Thyroid gland (tissue), 4 donors: ENCODE measurements around the gene ZSCAN2. TPM values are rescaled to one million over a fixed set of nuclear protein-coding genes. Genes with fewer than 3 reads are reported as not detected.
A peak's percentile ranks its signal among the peaks of the same experiment; 100 is the strongest.

Source experiments
- DNase-seq, 2 donors: peaks; one replicate each; pipeline ENCODE4 v3.0.0-alpha.2; 2019
- H3K27ac ChIP-seq, 3 donors: fragments of 200-600 bp; sonication (generic); 1 replicate in 2 of 3; 2 replicates in 1 of 3; pipeline ENCODE4 v1.5.1; 2016 to 2019; ENCODE audit warnings: mild to moderate bottlenecking in 1 of 3, moderate library complexity in 1 of 3
- H3K27me3 ChIP-seq: fragments of 200-600 bp; sonication (generic); one replicate; pipeline ENCODE4 v1.5.1; 2019
- H3K36me3 ChIP-seq, 2 donors: fragments of 200-600 bp; sonication (generic); one replicate each; pipeline ENCODE4 v1.5.1; 2016 to 2019
- H3K4me1 ChIP-seq, 2 donors: fragments of 200-600 bp; sonication (generic); one replicate each; pipeline ENCODE4 v1.5.1; 2017 to 2019
- H3K4me3 ChIP-seq, 3 donors: fragments of 200-600 bp; sonication (generic); replicated peaks in 1 of 3; 1 replicate in 2 of 3; 2 replicates in 1 of 3; pipeline ENCODE4 v1.5.1; 2016; ENCODE audit warnings: mild to moderate bottlenecking in 1 of 3
- H3K9me3 ChIP-seq: fragments of 200-600 bp; sonication (generic); one replicate; pipeline ENCODE4 v1.5.1; 2017
- POLR2A ChIP-seq, 2 donors: fragments of 450-650 bp; IDR thresholded peaks; one replicate each; pipeline ENCODE4 v1.6.1; 2017; ENCODE audit warnings: antibody characterized with exemption in 2 of 2, mild to moderate bottlenecking in 2 of 2, moderate library complexity in 1 of 2
- WGBS, 2 donors: methylation state at CpG; one replicate each; pipeline ENCODE4 v1.1.5; 2017; 5-methylcytosine and 5-hydroxymethylcytosine counted together
- intact Hi-C: fragments of 100-400 bp; cut with DNase I; formaldehyde crosslinking; loops from one replicate; pipeline ENCODE4 v1.15.1; 2023
- total RNA-seq, 4 donors: library from RNA; depleted of rRNA; stranded (reverse); fragments of >200 nt; gene quantifications; one replicate each; pipeline ENCODE4 v1.2.3, GENCODE V29; 2016
- TF ChIP-seq, protein P1 (sequence below), 6 experiments: fragments of 200-600 bp in 3 of 6; fragments of 450-650 bp in 3 of 6; sonication (generic) in 3 of 6; IDR thresholded peaks; one replicate each; pipeline ENCODE4 v1.5.1; 2016 to 2019; ENCODE audit warnings: antibody characterized with exemption in 6 of 6, mild to moderate bottlenecking in 2 of 6, inconsistent platforms in 1 of 6, moderate library complexity in 1 of 6

The ZSCAN2 gene
- total RNA-seq, 4 donors from 2014 or later: 9.1 to 22.7 (median 11.7) TPM

DNA sequence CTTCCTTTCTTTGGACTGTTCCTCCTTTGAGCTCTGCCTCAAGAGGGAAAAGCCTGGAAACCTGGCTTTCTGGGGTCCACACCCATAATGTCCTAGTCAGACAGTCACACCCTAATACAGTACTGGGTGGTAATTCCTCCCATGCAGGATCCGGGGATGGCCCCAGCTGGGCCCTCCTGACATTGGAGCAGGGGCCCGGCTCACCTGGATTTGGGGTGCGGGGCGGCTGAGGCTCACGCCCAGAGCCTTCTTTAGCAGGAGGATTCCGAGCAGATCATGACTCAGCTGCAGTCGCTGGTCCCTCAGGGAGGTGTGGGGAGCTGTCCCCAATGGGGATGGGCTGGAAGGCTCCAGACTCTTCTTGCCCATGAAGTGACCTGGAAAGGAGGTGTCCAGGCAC is 56.2 kb downstream of the ZSCAN2 start:
- no peak for TF ChIP-seq POLR2A (IDR thresholded peaks at IDR 0.05)
- TF ChIP-seq, protein P1, sequence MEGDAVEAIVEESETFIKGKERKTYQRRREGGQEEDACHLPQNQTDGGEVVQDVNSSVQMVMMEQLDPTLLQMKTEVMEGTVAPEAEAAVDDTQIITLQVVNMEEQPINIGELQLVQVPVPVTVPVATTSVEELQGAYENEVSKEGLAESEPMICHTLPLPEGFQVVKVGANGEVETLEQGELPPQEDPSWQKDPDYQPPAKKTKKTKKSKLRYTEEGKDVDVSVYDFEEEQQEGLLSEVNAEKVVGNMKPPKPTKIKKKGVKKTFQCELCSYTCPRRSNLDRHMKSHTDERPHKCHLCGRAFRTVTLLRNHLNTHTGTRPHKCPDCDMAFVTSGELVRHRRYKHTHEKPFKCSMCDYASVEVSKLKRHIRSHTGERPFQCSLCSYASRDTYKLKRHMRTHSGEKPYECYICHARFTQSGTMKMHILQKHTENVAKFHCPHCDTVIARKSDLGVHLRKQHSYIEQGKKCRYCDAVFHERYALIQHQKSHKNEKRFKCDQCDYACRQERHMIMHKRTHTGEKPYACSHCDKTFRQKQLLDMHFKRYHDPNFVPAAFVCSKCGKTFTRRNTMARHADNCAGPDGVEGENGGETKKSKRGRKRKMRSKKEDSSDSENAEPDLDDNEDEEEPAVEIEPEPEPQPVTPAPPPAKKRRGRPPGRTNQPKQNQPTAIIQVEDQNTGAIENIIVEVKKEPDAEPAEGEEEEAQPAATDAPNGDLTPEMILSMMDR (IDR thresholded peaks at IDR 0.05): no peak
- Histone ChIP-seq H3K27me3 (no peaks in the 10 kb centered on the region), H3K36me3 (peaks cover 0 to 4% of the 10 kb centered on the region in 2 donors), H3K27ac (peak overlapping the region in 1 of 3 donors; percentile 8), H3K4me1 (peaks cover 30 to 47% of the 10 kb centered on the region in 2 donors), H3K4me3 (no peak overlapping the region), H3K9me3 (no peaks in the 10 kb centered on the region)
- whole genome bisulfite sequencing, 2 donors: 95 to 100% methylated on average over 6 to 7 of the region's 7 CpGs
- DNase-seq: no peak
- intact Hi-C loops: loop anchor here (5.0 to 10.0 kb wide), 2 partner anchors 60 to 88 kb away; partner anchors contain the start of genes SEC11A and ZNF592

DNA sequence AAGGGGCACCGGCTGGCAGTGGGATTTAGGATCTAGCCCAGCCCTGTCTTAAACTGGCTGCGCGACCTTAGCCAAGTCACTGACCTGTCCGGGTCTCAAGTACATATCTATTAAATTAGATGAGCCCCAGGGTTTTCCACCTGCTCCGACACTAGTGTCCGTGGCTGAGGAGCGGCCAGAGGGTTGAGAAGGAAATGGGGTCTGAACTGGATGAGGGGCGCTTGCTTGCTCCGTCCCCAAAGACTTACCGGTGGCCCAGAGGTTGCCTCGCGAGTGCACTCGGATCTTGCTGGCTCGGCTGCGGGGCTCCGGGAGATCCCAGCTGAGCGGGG is 56.9 kb downstream of the ZSCAN2 start:
- peak overlapping the region; percentile 76 to 86 (median 84) for H3K27ac ChIP-seq
- peaks cover 30 to 51% of the 10 kb centered on the region in 2 donors for H3K4me1 ChIP-seq
- DNase-seq: no peak
- 37% methylated on average over 9 to 10 of the region's 17 CpGs for WGBS, 2 donors
- no peaks in the 10 kb centered on the region for H3K36me3 ChIP-seq
- intact Hi-C loops: loop anchor here (5.0 to 10.0 kb wide), 2 partner anchors 60 to 87 kb away; partner anchors contain the start of genes SEC11A and ZNF592
- H3K27me3 ChIP-seq: no peaks in the 10 kb centered on the region
- H3K9me3 ChIP-seq: no peaks in the 10 kb centered on the region
- no peak for TF ChIP-seq POLR2A (IDR thresholded peaks at IDR 0.05)
- TF ChIP-seq, protein P1 (IDR thresholded peaks at IDR 0.05): no peak
- H3K4me3 ChIP-seq: peak overlapping the region in 2 of 3 donors; percentile 42 to 57

DNA sequence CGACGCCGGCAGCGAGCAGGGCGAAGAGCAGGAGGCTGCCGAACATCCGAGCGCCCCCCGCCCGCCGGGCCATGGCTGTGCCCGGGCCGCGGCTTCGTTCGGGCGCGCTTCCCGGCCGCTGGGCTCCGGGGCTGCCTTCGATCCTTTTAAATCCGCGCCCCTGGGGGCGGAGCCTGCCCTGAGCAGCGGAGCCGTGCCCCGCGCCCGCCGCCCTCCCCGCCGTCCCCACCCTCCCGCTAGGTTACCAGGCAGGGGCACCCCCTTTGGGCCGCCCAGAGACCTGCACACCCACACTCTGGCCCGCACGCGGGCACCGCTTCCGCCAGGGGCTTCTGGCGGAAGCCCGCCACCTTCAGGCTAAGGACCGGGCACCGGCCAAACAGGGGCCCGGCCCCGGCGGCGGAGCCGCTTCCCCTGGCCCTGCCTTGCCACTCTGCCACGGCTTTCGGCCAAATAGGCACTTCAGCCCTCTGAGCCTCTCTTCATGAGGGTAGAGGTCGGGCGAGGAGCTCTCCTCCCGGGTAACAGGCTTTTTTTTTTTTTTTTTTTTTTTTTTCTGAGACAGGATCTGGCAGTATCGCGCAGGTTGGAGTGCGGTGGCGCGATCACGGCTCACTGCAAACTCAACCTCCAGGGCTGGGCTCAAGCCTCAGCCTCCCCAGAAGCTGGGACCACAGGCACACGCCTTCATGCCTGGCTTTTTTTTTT is 57.4 kb downstream of the ZSCAN2 start, which contains the start of gene NMB:
TSS of gene NMB (minus strand) at position 120 of the 708 bp plus-strand sequence. CDS start at position 73, 47 bp downstream.
- peak within 1 kb of the TSS; percentile 76 to 86 (median 84) for H3K27ac ChIP-seq
- peak within 1 kb of the TSS in 2 of 3 donors; percentile 42 to 57 for H3K4me3 ChIP-seq
- intact Hi-C loops: loop anchor here (5.0 to 10.0 kb wide), 2 partner anchors 59 to 87 kb away; partner anchors contain the start of genes SEC11A and ZNF592
- H3K36me3 ChIP-seq: no peaks in the 10 kb centered on the region
- peak in 1 of 2 donors; percentile 77 for TF ChIP-seq POLR2A (IDR thresholded peaks at IDR 0.05)
- TF ChIP-seq, protein P1 (IDR thresholded peaks at IDR 0.05): peak in 5 of 6 experiments; percentile 36 to 70 (median 58)
- no peaks in the 10 kb centered on the region for H3K27me3 ChIP-seq
- no peaks in the 10 kb centered on the region for H3K9me3 ChIP-seq
- 1% methylated on average over 19 to 21 of the region's 61 CpGs for WGBS, 2 donors
- DNase-seq: peak; percentile 95 to 97
- peaks cover 24 to 49% of the 10 kb centered on the region in 2 donors for H3K4me1 ChIP-seq

DNA sequence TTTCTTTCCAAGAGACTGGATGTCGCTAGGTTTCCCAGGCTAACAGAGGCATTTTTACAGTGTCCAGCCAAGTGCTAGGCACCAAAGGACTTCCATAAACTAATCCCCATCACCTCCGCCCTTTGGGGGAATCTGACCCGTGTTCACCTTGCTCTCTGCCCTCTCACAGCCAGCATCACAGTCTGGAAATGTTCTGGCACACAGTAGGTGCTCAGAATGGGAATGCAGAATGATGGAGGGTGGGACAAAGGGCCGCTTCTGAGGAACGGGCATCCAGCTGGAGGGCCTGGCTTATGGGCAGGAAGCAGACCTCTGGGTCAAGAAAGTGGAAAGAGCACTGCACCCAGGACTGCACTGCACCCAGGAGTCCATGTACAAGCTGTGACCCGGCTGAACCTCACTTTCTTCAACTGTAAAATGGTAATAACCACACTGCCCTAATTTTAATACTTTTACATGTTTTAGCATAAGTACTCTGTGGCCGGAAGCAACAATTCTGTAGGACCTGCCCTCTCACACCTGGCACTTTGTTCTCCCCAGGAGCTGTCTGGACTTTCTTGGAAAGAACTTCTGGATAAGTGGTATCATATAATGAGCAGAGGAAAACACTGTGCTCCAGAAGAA is 58.1 kb downstream of the ZSCAN2 start:
- Histone ChIP-seq H3K36me3 (no peaks in the 10 kb centered on the region), H3K27ac (peak overlapping the region; percentile 76 to 87 (median 84)), H3K4me3 (no peak overlapping the region), H3K9me3 (no peaks in the 10 kb centered on the region), H3K27me3 (no peaks in the 10 kb centered on the region), H3K4me1 (peaks cover 20 to 45% of the 10 kb centered on the region in 2 donors)
- WGBS, 2 donors: 42 to 43% methylated on average over 7 of the region's 7 CpGs
- intact Hi-C loops: loop anchor here (5.0 to 10.0 kb wide), 2 partner anchors 58 to 86 kb away; partner anchors contain the start of genes SEC11A and ZNF592
- no peak for TF ChIP-seq POLR2A (IDR thresholded peaks at IDR 0.05)
- TF ChIP-seq, protein P1 (IDR thresholded peaks at IDR 0.05): no peak
- DNase-seq: no peak
